Stimulated activated CD8-positive, alpha-beta memory T cell treated with anti-CD3 and anti-CD28 coated beads, Interleukin-4, amount 100 ng/mL, for 48 hours (primary cell): ENCODE data around the gene SCN10A.

Experiments
- DNase-seq: peaks from one replicate; pipeline ENCODE4 v3.0.0-alpha.2; 2020

SCN10A gene

GRCh38 chr3:38650248-38650951 is 165.6 kb downstream of the SCN10A start:
- DNase-seq = no peak

DNA sequence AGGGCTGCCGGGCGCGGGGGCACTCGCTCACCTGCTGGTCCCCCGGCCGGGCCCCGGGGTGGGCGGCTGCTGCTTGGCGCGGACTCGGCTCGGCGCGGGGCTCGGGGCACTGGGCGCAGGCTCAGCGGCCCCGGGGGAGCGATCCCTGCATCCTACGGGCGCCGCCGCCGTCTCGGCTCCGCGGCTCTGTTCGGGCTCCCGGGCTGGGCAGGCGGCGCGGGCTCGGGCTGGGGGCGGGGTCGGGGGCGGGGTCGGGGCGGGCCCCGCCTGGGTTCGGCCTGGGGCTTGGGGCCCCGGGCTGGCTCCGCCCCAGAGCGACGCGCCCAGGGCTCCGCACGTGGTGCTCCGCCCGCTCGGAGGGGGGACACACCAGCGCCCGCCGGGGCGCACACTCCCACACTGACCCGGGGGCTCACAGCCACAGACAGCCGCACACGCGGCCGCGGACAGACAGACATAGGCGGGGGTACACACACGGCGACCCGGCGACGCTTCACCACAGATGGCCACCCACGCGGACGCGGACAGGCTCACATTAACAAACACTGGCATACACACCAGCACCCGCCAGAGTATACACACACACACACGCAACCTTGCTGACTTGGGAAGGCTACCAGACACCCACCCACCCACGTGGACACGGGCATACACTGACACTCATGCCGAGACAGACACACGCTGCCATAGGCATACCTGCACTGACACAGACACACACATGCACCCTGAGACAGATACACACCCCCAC is 166.3 kb downstream of the SCN10A start, which contains the start of gene SCN5A:
SCN5A (minus strand) TSS at position 188 of the 748 bp plus-strand sequence. CDS start 16,380 bp downstream, outside the sequence.
- peak; percentile 56 for DNase-seq

DNA sequence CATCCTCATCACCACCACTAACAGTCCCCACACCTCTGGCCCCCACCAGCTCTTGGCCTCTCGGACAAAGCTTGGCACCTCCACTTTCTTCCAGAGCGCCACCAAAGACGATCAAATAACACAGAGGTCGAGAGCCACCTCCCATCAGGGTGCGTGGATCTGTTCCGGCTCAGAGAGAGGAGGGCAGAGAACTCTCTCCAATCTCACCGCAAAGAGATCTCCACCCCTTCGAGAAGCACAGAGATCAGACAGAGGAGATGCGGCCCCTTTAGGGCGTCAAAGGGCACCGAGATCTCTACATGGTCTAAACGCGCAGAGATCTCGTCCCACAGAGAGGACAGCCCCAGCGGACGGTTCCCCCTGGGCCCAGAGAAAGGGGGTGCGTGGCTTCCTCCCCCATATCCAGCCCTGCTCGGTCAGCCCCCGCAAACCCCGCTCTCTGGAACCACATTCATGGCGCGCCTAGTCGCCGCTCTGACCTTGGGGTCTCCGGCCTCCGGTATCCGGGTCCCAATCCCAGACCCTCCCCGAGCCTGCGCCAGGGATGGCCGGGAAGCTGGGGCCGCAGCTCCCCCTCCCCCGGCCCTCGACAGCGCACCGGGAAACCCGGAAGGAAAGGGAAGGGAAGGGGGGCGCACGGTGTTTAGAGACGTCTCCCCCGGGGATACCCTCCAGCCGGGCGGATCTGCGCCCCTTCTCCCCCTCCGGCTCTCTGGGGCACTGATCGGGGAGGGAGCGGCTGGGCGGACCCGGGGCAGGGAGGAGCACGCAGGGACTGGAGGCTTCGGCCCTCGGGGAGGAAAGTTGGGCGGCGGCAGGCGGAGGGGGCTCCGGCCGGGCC is 167.1 kb downstream of the SCN10A start:
- no peak for DNase-seq

GRCh38 chr3:38648024-38648658 is 167.9 kb downstream of the SCN10A start:
- DNase-seq = no peak

DNA sequence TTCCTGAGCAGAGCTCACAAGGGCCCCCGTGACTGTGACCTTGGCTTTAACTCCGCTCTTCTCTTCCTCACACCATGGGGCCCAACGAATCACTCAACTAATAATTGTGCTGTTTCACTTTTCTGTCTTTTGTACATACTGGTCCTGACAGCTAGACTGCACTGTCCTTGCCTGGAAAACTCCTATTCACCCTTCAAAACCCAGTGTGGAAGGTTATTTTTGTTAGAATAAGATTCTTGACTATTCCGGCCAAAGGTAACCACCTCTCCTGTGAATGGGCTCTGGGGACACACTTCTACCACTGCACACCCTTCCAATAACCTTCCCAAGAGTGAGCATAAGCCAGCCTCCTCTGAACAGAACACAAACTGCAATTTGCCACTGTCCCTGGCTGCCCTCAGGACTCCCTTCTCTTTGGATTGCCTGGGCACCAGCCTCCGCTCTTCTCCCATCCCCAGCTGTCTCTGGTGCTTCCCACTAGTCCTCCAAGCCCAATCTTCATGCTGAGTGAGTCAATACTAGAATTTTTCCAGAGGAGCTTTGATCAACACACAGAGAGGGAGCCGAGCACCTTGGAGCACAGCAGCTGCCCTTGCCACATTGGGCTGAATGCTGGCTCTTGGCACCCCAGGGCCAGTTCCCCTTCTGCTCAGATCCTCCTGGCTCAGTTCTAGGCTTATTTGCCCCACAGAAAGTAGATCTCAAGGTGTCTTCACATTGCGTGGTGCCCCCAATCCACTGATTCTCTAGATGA is 168.6 kb downstream of the SCN10A start:
- peak; percentile 16 for DNase-seq
